Measurements from ENCODE around the gene IGLL5. TPM values are rescaled to one million over a fixed set of nuclear protein-coding genes. Genes with fewer than 3 reads are reported as not detected.

IGLL5 gene
- total and polyA plus RNA-seq, 9 of the 15 experiments (the other 6 are each of a cell fraction or from before 2014, with no cell fraction given) = not detected

GRCh38 chr22:22937894-22938480, 50.4 kb downstream of the IGLL5 start:
- ChIA-PET POLR2A (interaction anchor here (0.6 to 7.7 kb wide), 14 partner anchors 8 to 914 kb away, joined by 3 to 74 read pairs (median 4); no protein-coding TSS in a partner anchor), CTCF (ENCODE audit: low intra/inter-chr PET ratio) (interaction anchor here (0.6 kb wide), 2 partner anchors 10 to 83 kb away, joined by 3 read pairs; no protein-coding TSS in a partner anchor)
- peaks cover 14% of the 10 kb centered on the region for H3K9me1 ChIP-seq (ENCODE audit: control insufficient read depth, insufficient read depth, low read length)
- BruUV-seq (replicated peaks) = no TSS peak
- H3K36me3 ChIP-seq (ENCODE audit: control insufficient read depth, insufficient read depth, low read length) = no peaks in the 10 kb centered on the region
- H2AFZ ChIP-seq (ENCODE audit: low read depth, low read length) = no peak overlapping the region
- peak in 2 of 4 experiments; percentile 53 to 54 for DNase-seq (ENCODE audit: extremely low read depth in 1 of 4, low spot score in 3 of 4)
- H3K79me2 ChIP-seq (ENCODE audit: control insufficient read depth, insufficient read depth, low read length) = no peaks in the 10 kb centered on the region
- H3K4me1 ChIP-seq (replicated peaks in 1 of 2; ENCODE audit: control insufficient read depth in 2 of 2, insufficient read depth in 2 of 2, low read length in 2 of 2) = no peaks in the 10 kb centered on the region
- no peak overlapping the region for H3K4me2 ChIP-seq (ENCODE audit: insufficient read depth, low read length)
- H4K20me1 ChIP-seq (replicated peaks; ENCODE audit: control insufficient read depth, insufficient read depth, low read length) = peaks cover 56% of the 10 kb centered on the region
- TF ChIP-seq ZNF696 (CRISPR knock-in tag; conservative IDR thresholded peaks at IDR 0.05) = no peak
- no peak for TF ChIP-seq SMAD3 (CRISPR knock-in tag; conservative IDR thresholded peaks at IDR 0.05)
- TF ChIP-seq SP1 (CRISPR knock-in tag; IDR thresholded peaks at IDR 0.05) = no peak
- no peak for TF ChIP-seq IRF9 (tag; IDR thresholded peaks at IDR 0.05)
- TF ChIP-seq KHSRP (IDR thresholded peaks at IDR 0.05) = no peak
- no peak for TF ChIP-seq POLR2A (conservative IDR thresholded peaks at IDR 0.05)
- no peak for TF ChIP-seq THAP12 (CRISPR knock-in tag; IDR thresholded peaks at IDR 0.05)
- no peak for TF ChIP-seq SRSF1 (IDR thresholded peaks at IDR 0.05; ENCODE audit: low read depth, low read length)
- TF ChIP-seq FOXK1 (CRISPR knock-in tag; IDR thresholded peaks at IDR 0.05; ENCODE audit: borderline replicate concordance) = no peak
- no peak for TF ChIP-seq BRF2 (IDR thresholded peaks at IDR 0.05; ENCODE audit: borderline replicate concordance, insufficient read depth, insufficient read length)
- TF ChIP-seq TCF3 (CRISPR knock-in tag; IDR thresholded peaks at IDR 0.05) = no peak
- intact Hi-C loops (cut with micrococcal nuclease) (no loop called here), in situ Hi-C loops (cut with MboI) (loop anchor here (25.0 kb wide), 1 partner anchor 1324 kb away; the partner anchor contains the start of gene SPECC1L)
- no peak overlapping the region; a peak in 1 of 4 replicates for H3K9ac ChIP-seq (ENCODE audit: insufficient read depth in 1 of 2, low read depth in 2 of 2, low read length in 2 of 2)
- no peak for ATAC-seq
- H3K4me3 ChIP-seq = no peak overlapping the region
- peaks cover 6 to 24% of the 10 kb centered on the region in 2 experiments; a peak in 3 of 5 replicates for H3K27me3 ChIP-seq (ENCODE audit: control insufficient read depth in 2 of 2, insufficient read depth in 2 of 2, low read length in 2 of 2)
- no peaks in the 10 kb centered on the region for H3K9me3 ChIP-seq (replicated peaks; ENCODE audit: control insufficient read depth, insufficient read depth, low read depth, low read length)
- WGBS (ENCODE audit: insufficient coverage, low coverage, missing lambda C conversion rate) = 0% methylated on average over 3 of the region's 3 CpGs
- H3K27ac ChIP-seq (ENCODE audit: extremely low read depth, low read depth, low read length) = no peak overlapping the region
- no peak for FAIRE-seq

All from K562 (cell line).